GM12878 (cell line): ENCODE data around the gene HOXD9. TPM values are rescaled to one million over a fixed set of nuclear protein-coding genes. Genes with fewer than 3 reads are reported as not detected.

Experiments used
- ATAC-seq: fragments of 200-7000 bp; cut with Tn5 transposase; 3 replicates; pipeline ENCODE4 v1.9.1; 2020; ENCODE audit warnings: mild to moderate bottlenecking, moderate library complexity
- BruUV-seq: library from RNA; stranded (reverse); fragments of 400-500 nt; replicated peaks from 2 replicates; lab custom pipeline; 2021; lab: Mats Ljungman, UMichigan
- CTCF ChIA-PET: fragments of 300-600 bp; sonication (Branson Sonifier 250); formaldehyde crosslinking; extraction: SDS; loops from one replicate; lab custom pipeline; 2021; ENCODE audit warnings: inconsistent platforms; lab: Yijun Ruan, JAX
- POLR2A ChIA-PET: fragments of 350-600 bp; formaldehyde crosslinking; extraction: SDS; loops from one replicate; lab custom pipeline; 2021; ENCODE audit warnings: inconsistent platforms; lab: Charles Lee
- RAD21 ChIA-PET: fragments of 300-600 bp; sonication (Branson Sonifier 250); formaldehyde crosslinking; loops from one replicate; lab custom pipeline; 2023; ENCODE audit warnings: antibody characterized with exemption; ENCODE audit not compliant: unreplicated experiment; lab: Charles Lee
- SMC1A ChIA-PET: fragments of 300-600 bp; sonication (Branson Sonifier 250); formaldehyde crosslinking; loops from one replicate; lab custom pipeline; 2023; ENCODE audit not compliant: unreplicated experiment, uncharacterized antibody; lab: Charles Lee
- DNase-seq: peaks from one replicate; pipeline ENCODE4 v3.0.0-alpha.2; 2011; ENCODE audit warnings: low read depth, low spot score
- FAIRE-seq: peaks from 3 replicates; lab custom pipeline; 2011; peaks lifted over from hg19 to GRCh38; lab: Jason Lieb, UNC
- H2AFZ ChIP-seq: 2 replicates; pipeline ENCODE4 v1.6.0; 2011; ENCODE audit warnings: low read depth, low read length, control low read depth; ENCODE audit not compliant: control insufficient read depth
- H3K27ac ChIP-seq: 2 replicates; pipeline ENCODE4 v1.5.1; 2011; ENCODE audit warnings: control low read depth; ENCODE audit not compliant: control insufficient read depth, insufficient read depth
- H3K27me3 ChIP-seq, 2 experiments: replicated peaks in 1 of 2; 2 replicates each; pipeline versions ENCODE4 v1.6.0 to v1.6.1; 2011; ENCODE audit warnings: low read length in 1 of 2; ENCODE audit not compliant: control insufficient read depth in 2 of 2, insufficient read depth in 2 of 2
- H3K36me3 ChIP-seq, 2 experiments: 2 replicates each; pipeline ENCODE4 v1.5.1; 2011; ENCODE audit warnings: low read length in 1 of 2; ENCODE audit not compliant: control insufficient read depth in 2 of 2, insufficient read depth in 2 of 2
- H3K4me1 ChIP-seq: 2 replicates; pipeline ENCODE4 v1.6.1; 2011; ENCODE audit warnings: mild to moderate bottlenecking, low read length, moderate library complexity, mixed read lengths; ENCODE audit not compliant: control insufficient read depth, insufficient read depth
- H3K4me2 ChIP-seq: 2 replicates; pipeline ENCODE4 v1.6.0; 2011; ENCODE audit warnings: control low read depth; ENCODE audit not compliant: control insufficient read depth, insufficient read depth
- H3K4me3 ChIP-seq: fragments of 200-600 bp; sonication (generic); 2 replicates; pipeline ENCODE4 v1.5.1; 2016
- H3K79me2 ChIP-seq: 2 replicates; pipeline ENCODE4 v1.6.0; 2011; ENCODE audit warnings: low read length; ENCODE audit not compliant: control insufficient read depth, insufficient read depth
- H3K9ac ChIP-seq: 2 replicates; pipeline ENCODE4 v1.8.0; 2011; ENCODE audit warnings: low read length, control low read depth, mixed read lengths; ENCODE audit not compliant: control insufficient read depth, insufficient read depth
- H3K9me3 ChIP-seq: replicated peaks from 3 replicates; pipeline ENCODE4 v1.5.1; 2011; ENCODE audit warnings: mild to moderate bottlenecking, low read length; ENCODE audit not compliant: control insufficient read depth, insufficient read depth
- H4K20me1 ChIP-seq: 2 replicates; pipeline ENCODE4 v1.6.0; 2011; ENCODE audit not compliant: control insufficient read depth, insufficient read depth
- CHD4 ChIP-seq: fragments of 200-600 bp; sonication (generic); IDR thresholded peaks from 2 replicates; pipeline ENCODE4 v1.6.1; 2016; ENCODE audit warnings: mild to moderate bottlenecking
- DPF2 ChIP-seq: fragments of 450-650 bp; IDR thresholded peaks from 2 replicates; pipeline ENCODE4 v1.6.1; 2017; ENCODE audit warnings: mild to moderate bottlenecking
- HCFC1 ChIP-seq: fragments of 150-350 bp; IDR thresholded peaks from 2 replicates; pipeline ENCODE4 v1.6.1; 2014; ENCODE audit warnings: low read length
- SMAD1 ChIP-seq: fragments of 450-650 bp; IDR thresholded peaks from 2 replicates; pipeline ENCODE4 v1.6.1; 2018; ENCODE audit warnings: mild to moderate bottlenecking, low read depth; ENCODE audit not compliant: partially characterized antibody
- SP1 ChIP-seq: IDR thresholded peaks from one replicate; pipeline ENCODE4 v1.6.1; 2011; ENCODE audit warnings: low read depth, low read length
- SPI1 ChIP-seq: IDR thresholded peaks from 2 replicates; pipeline ENCODE4 v1.6.1; 2011; ENCODE audit warnings: low read depth, mild to moderate bottlenecking, low read length, moderate library complexity, borderline replicate concordance; ENCODE audit not compliant: insufficient read depth
- WGBS: methylation state at CpG from one replicate; pipeline ENCODE4 v1.1.6; 2016; ENCODE audit warnings: low lambda C conversion rate; ENCODE audit not compliant: insufficient replicate concordance, insufficient coverage; ENCODE audit errors: missing lambda C conversion rate; 5-methylcytosine and 5-hydroxymethylcytosine counted together
- in situ Hi-C: fragments of 300-500 bp; cut with MboI; formaldehyde crosslinking; loops from 9 replicates; pipeline ENCODE4 v1.14.3; 2018; ENCODE audit warnings: mixed read lengths
- intact Hi-C: fragments of 100-400 bp; cut with micrococcal nuclease; formaldehyde crosslinking; loops from one replicate; pipeline ENCODE4 v1.14.2; 2022; ENCODE audit not compliant: unreplicated experiment
- polyA plus RNA-seq, 11 experiments: library from polyadenylated mRNA; depleted of rRNA in 4 of 11; unstranded in 6 of 11; stranded (reverse) in 5 of 11; fragments of >200 nt; fragmentation: Nextera tagmentation in 4 of 11; fragmentation: Illumina TruSeq in 1 of 11; extraction: Ambion mirVana in 4 of 11; extraction: Trizol in 1 of 11; gene quantifications; 1 replicate in 1 of 11; 2 replicates in 10 of 11; pipeline versions ENCODE4 v1.2.1 to v1.2.3, GENCODE V29; 2011 to 2016; ENCODE audit warnings: inconsistent platforms in 2 of 11, missing spikeins in 2 of 11, low read depth in 1 of 11
- total RNA-seq, 4 experiments: library from RNA; depleted of rRNA in 3 of 4; stranded (reverse); fragments of >200 nt in 3 of 4; fragmentation: Illumina TruSeq in 1 of 4; extraction: Trizol in 1 of 4; gene quantifications; 2 replicates each; pipeline versions ENCODE4 v1.2.1 to v1.2.3, GENCODE V29; 2013 to 2021
- TF ChIP-seq, protein P1 (sequence below): fragments of 450-650 bp; formaldehyde crosslinking; IDR thresholded peaks from 2 replicates; pipeline ENCODE4 v1.5.0; 2022; ENCODE audit warnings: mild to moderate bottlenecking, missing genetic modification characterization

HOXD9 gene
- total and polyA plus RNA-seq, 10 of the 15 experiments (the other 5 are each of a cell fraction or from before 2014, with no cell fraction given) = not detected

DNA sequence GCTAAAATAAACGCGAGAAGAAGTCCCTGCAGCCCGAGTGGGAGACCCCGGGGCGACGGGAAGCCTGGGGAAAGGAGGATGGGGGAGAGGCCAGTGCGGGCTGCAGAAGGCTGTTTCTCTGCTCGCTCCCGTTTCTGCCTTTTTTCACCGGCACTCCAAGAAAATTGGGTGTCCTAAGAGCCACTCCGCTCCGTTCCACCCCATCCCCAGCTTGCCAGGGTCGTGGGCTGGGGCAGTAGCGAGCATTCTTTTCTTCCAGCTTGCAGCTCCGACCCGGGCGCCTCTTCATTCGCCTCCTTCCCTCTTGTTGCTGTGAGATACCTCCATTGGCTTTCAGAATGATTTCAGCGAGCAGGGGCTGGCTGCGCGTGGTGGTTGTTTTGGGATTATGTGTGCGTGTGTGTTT is 35.7 kb downstream of the HOXD9 start:
- Histone ChIP-seq H4K20me1 (no peaks in the 10 kb centered on the region), H3K9ac (no peak overlapping the region), H3K4me2 (no peak overlapping the region), H2AFZ (no peak overlapping the region), H3K9me3 (no peaks in the 10 kb centered on the region; the same call in 2 of the 3 replicates), H3K36me3 (no peaks in the 10 kb centered on the region), H3K79me2 (no peaks in the 10 kb centered on the region), H3K4me1 (no peaks in the 10 kb centered on the region), H3K27ac (no peak overlapping the region), H3K4me3 (no peak overlapping the region), H3K27me3 (peaks cover 6 to 33% of the 10 kb centered on the region in 2 experiments)
- ChIA-PET SMC1A (no interaction called here), RAD21 (no interaction called here), POLR2A (no interaction called here), CTCF (interaction anchor here (0.5 kb wide), 1 partner anchor 38 kb away, joined by 4 read pairs; no protein-coding TSS in a partner anchor)
- no TSS peak for BruUV-seq
- 36% methylated on average over 22 of the region's 22 CpGs for WGBS
- no peak for DNase-seq
- in situ Hi-C loops = no loop called here
- no peak for ATAC-seq
- intact Hi-C loops = no loop called here
- FAIRE-seq = no peak
- no peak for TF ChIP-seq CHD4
- no peak for TF ChIP-seq SP1
- TF ChIP-seq SMAD1 = no peak
- no peak for TF ChIP-seq SPI1
- no peak for TF ChIP-seq DPF2
- TF ChIP-seq, protein P1, sequence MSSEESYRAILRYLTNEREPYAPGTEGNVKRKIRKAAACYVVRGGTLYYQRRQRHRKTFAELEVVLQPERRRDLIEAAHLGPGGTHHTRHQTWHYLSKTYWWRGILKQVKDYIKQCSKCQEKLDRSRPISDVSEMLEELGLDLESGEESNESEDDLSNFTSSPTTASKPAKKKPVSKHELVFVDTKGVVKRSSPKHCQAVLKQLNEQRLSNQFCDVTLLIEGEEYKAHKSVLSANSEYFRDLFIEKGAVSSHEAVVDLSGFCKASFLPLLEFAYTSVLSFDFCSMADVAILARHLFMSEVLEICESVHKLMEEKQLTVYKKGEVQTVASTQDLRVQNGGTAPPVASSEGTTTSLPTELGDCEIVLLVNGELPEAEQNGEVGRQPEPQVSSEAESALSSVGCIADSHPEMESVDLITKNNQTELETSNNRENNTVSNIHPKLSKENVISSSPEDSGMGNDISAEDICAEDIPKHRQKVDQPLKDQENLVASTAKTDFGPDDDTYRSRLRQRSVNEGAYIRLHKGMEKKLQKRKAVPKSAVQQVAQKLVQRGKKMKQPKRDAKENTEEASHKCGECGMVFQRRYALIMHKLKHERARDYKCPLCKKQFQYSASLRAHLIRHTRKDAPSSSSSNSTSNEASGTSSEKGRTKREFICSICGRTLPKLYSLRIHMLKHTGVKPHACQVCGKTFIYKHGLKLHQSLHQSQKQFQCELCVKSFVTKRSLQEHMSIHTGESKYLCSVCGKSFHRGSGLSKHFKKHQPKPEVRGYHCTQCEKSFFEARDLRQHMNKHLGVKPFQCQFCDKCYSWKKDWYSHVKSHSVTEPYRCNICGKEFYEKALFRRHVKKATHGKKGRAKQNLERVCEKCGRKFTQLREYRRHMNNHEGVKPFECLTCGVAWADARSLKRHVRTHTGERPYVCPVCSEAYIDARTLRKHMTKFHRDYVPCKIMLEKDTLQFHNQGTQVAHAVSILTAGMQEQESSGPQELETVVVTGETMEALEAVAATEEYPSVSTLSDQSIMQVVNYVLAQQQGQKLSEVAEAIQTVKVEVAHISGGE (CRISPR knock-in tag) = no peak
- TF ChIP-seq HCFC1 = no peak
